ENCODE results near the gene TAF1C. TPM values are rescaled to one million over a fixed set of nuclear protein-coding genes. Genes with fewer than 3 reads are reported as not detected.

The TAF1C gene
- total and polyA plus RNA-seq, 9 of the 15 experiments (the other 6 are each of a cell fraction or from before 2014, with no cell fraction given), result 1.5 to 74.8 (median 21.0) TPM

DNA sequence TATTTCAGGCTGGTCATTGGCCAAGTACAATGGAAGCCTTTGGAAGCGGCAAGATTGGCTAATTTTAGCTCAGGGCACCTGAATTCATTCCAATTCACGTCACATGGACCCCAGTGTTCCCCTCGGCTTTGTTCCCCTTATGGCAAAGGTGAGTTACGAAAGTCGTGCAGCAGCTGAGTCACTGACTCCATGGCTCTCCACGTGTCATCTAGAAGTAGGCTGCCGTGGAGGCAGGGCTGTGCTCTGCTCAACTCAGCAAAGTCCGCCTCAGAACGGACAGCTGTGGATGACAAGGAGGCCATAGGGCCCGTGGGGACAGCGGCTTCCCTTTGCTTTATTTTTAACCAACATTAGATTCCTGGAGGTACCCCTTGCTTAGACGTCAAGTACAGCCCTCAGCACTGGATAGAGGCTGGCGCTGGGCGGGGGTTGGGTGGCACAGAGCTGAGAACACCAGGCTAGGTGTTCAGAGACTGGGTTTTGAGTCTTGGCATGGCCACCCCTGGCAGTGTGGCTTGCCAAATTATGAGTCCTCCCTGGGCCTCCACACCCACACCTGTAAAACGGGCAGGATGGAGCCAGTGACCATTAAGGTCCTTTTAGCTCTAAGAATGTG, 27.7 kb upstream of the TAF1C start:
- ATAC-seq (peak; percentile 53), FAIRE-seq (no peak), DNase-seq (ENCODE audit: extremely low read depth in 1 of 4, low spot score in 3 of 4) (no peak)
- no peak overlapping the region for H3K4me2 ChIP-seq (ENCODE audit: insufficient read depth, low read length)
- 0 out of 2 replicates have a peak, but pooled peaks have one; percentile 19 for TF ChIP-seq TFAP4 (CRISPR knock-in tag; IDR thresholded peaks at IDR 0.05; ENCODE audit: borderline replicate concordance)
- no peak for TF ChIP-seq ZNF77 (CRISPR knock-in tag; IDR thresholded peaks at IDR 0.05)
- TF ChIP-seq, protein P1, sequence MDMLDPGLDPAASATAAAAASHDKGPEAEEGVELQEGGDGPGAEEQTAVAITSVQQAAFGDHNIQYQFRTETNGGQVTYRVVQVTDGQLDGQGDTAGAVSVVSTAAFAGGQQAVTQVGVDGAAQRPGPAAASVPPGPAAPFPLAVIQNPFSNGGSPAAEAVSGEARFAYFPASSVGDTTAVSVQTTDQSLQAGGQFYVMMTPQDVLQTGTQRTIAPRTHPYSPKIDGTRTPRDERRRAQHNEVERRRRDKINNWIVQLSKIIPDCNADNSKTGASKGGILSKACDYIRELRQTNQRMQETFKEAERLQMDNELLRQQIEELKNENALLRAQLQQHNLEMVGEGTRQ (CRISPR knock-in tag; IDR thresholded peaks at IDR 0.05), result 0 out of 2 replicates have a peak, but pooled peaks have one; percentile 5
- H3K9me3 ChIP-seq (replicated peaks; ENCODE audit: control insufficient read depth, insufficient read depth, low read depth, low read length), result no peaks in the 10 kb centered on the region
- H3K27ac ChIP-seq (ENCODE audit: extremely low read depth, low read depth, low read length), result no peak overlapping the region
- no peak overlapping the region for H2AFZ ChIP-seq (ENCODE audit: low read depth, low read length)
- H3K79me2 ChIP-seq (ENCODE audit: control insufficient read depth, insufficient read depth, low read length), result no peaks in the 10 kb centered on the region
- no peaks in the 10 kb centered on the region for H3K9me1 ChIP-seq (ENCODE audit: control insufficient read depth, insufficient read depth, low read length)
- H4K20me1 ChIP-seq (replicated peaks; ENCODE audit: control insufficient read depth, insufficient read depth, low read length), result no peaks in the 10 kb centered on the region
- in situ Hi-C loops (cut with MboI) (no loop called here), intact Hi-C loops (cut with micrococcal nuclease) (no loop called here)
- H3K9ac ChIP-seq (ENCODE audit: insufficient read depth in 1 of 2, low read depth in 2 of 2, low read length in 2 of 2), result no peak overlapping the region
- POLR2A ChIA-PET, result interaction anchor here (0.7 to 1.1 kb wide), 2 partner anchors 11 to 14 kb away, joined by 4 to 5 read pairs; no protein-coding TSS in a partner anchor
- CTCF ChIA-PET (ENCODE audit: low intra/inter-chr PET ratio), result no interaction called here
- H3K4me1 ChIP-seq (replicated peaks in 1 of 2; ENCODE audit: control insufficient read depth in 2 of 2, insufficient read depth in 2 of 2, low read length in 2 of 2), result no peaks in the 10 kb centered on the region
- H3K36me3 ChIP-seq (ENCODE audit: control insufficient read depth, insufficient read depth, low read length), result no peaks in the 10 kb centered on the region
- no TSS peak for BruUV-seq (replicated peaks)
- H3K27me3 ChIP-seq (ENCODE audit: control insufficient read depth in 2 of 2, insufficient read depth in 2 of 2, low read length in 2 of 2), result peaks cover 48 to 69% of the 10 kb centered on the region in 2 experiments
- H3K4me3 ChIP-seq, result no peak overlapping the region
- WGBS (ENCODE audit: insufficient coverage, low coverage, missing lambda C conversion rate), result 9% methylated on average over 15 of the region's 15 CpGs
